SK-N-SH (cell line): ENCODE data around the gene CCDC60. TPM values are rescaled to one million over a fixed set of nuclear protein-coding genes. Genes with fewer than 3 reads are reported as not detected.

Experiments used
- CTCF ChIA-PET: fragments of 300-600, 350-600 bp; formaldehyde crosslinking; extraction: SDS; loops from one replicate; lab custom pipeline; 2021; lab: Yijun Ruan, JAX
- POLR2A ChIA-PET: fragments of 350-600 bp; sonication (Branson Sonifier 250); formaldehyde crosslinking; extraction: SDS; loops from one replicate; lab custom pipeline; 2020; ENCODE audit warnings: antibody characterized with exemption, inconsistent platforms; lab: Yijun Ruan, JAX
- DNase-seq: peaks from one replicate; pipeline ENCODE4 v3.0.0; 2012
- H2AFZ ChIP-seq: fragments of 200-600 bp; sonication (generic); 2 replicates; pipeline ENCODE4 v1.8.1; 2016; ENCODE audit warnings: antibody characterized with exemption, mild to moderate bottlenecking, low read depth
- H3F3A ChIP-seq: fragments of 200-600 bp; sonication (generic); replicated peaks from 2 replicates; pipeline ENCODE3; 2016; ENCODE audit warnings: antibody characterized with exemption, mild to moderate bottlenecking; ENCODE audit not compliant: insufficient read depth
- H3K27ac ChIP-seq, 2 experiments: fragments of 200-500 bp in 1 of 2; fragments of 200-600 bp in 1 of 2; sonication (Bioruptor generic) in 1 of 2; sonication (generic), shearing (Covaris generic) in 1 of 2; 2 replicates each; pipeline versions ENCODE4 v1.5.1 to v1.6.1; 2014 to 2016; ENCODE audit warnings: low read depth in 2 of 2, inconsistent platforms in 1 of 2, low read length in 1 of 2, mild to moderate bottlenecking in 1 of 2, mixed read lengths in 1 of 2
- H3K27me3 ChIP-seq: fragments of 200-600 bp; sonication (generic), shearing (Covaris generic); 2 replicates; pipeline ENCODE4 v1.6.1; 2016; ENCODE audit warnings: mixed run types; ENCODE audit not compliant: insufficient read depth
- H3K36me3 ChIP-seq, 2 experiments: fragments of 200-500 bp in 1 of 2; fragments of 200-600 bp in 1 of 2; sonication (Bioruptor generic) in 1 of 2; sonication (generic) in 1 of 2; replicated peaks in 1 of 2; 2 replicates each; pipeline versions ENCODE3 to v1.5.1; 2014 to 2016; ENCODE audit warnings: low read length in 1 of 2, mild to moderate bottlenecking in 1 of 2; ENCODE audit not compliant: insufficient read depth in 2 of 2, control insufficient read depth in 1 of 2
- H3K4me1 ChIP-seq, 2 experiments: fragments of 200-500 bp in 1 of 2; fragments of 200-600 bp in 1 of 2; sonication (Bioruptor generic) in 1 of 2; sonication (generic), shearing (Covaris generic) in 1 of 2; 2 replicates each; pipeline versions ENCODE4 v1.5.1 to v1.6.1; 2014 to 2016; ENCODE audit warnings: low read depth in 1 of 2, low read length in 1 of 2, mixed run types in 1 of 2; ENCODE audit not compliant: insufficient read depth in 2 of 2, control insufficient read depth in 1 of 2
- H3K4me2 ChIP-seq: fragments of 200-600 bp; sonication (generic), shearing (Covaris generic); 2 replicates; pipeline ENCODE4 v1.6.1; 2017; ENCODE audit warnings: mixed run types
- H3K4me3 ChIP-seq, 2 experiments: fragments of 200-500 bp in 1 of 2; fragments of 200-600 bp in 1 of 2; sonication (Bioruptor generic) in 1 of 2; sonication (generic), shearing (Covaris generic) in 1 of 2; 2 replicates each; pipeline versions ENCODE4 v1.5.1 to v1.8.1; 2014 to 2016; ENCODE audit warnings: low read depth in 2 of 2, inconsistent platforms in 1 of 2, low read length in 1 of 2, mild to moderate bottlenecking in 1 of 2, mixed read lengths in 1 of 2, moderate library complexity in 1 of 2
- H3K79me2 ChIP-seq: fragments of 200-600 bp; sonication (generic); 2 replicates; pipeline ENCODE4 v1.8.1; 2017; ENCODE audit warnings: mild to moderate bottlenecking; ENCODE audit not compliant: insufficient read depth
- H3K9ac ChIP-seq: fragments of 200-600 bp; sonication (generic); 2 replicates; pipeline ENCODE4 v1.6.1; 2017; ENCODE audit warnings: mixed run types
- H3K9me2 ChIP-seq: fragments of 200-600 bp; sonication (generic); 2 replicates; pipeline ENCODE4 v1.6.1; 2017; ENCODE audit warnings: mixed run types
- H3K9me3 ChIP-seq: fragments of 200-600 bp; sonication (generic); 2 replicates; pipeline ENCODE4 v1.6.1; 2017; ENCODE audit warnings: mixed run types, mild to moderate bottlenecking, moderate library complexity
- H4K20me1 ChIP-seq: fragments of 200-600 bp; sonication (generic); 2 replicates; pipeline ENCODE4 v1.6.1; 2017; ENCODE audit warnings: mild to moderate bottlenecking, mixed run types; ENCODE audit not compliant: insufficient read depth
- CTCF ChIP-seq: fragments of 200-600 bp; sonication (generic); IDR thresholded peaks from 2 replicates; pipeline ENCODE4 v1.6.1; 2017; ENCODE audit warnings: antibody characterized with exemption, mild to moderate bottlenecking, moderate library complexity
- ELF1 ChIP-seq: IDR thresholded peaks from 2 replicates; pipeline ENCODE4 v1.4.0; 2012
- EP300 ChIP-seq, 2 experiments: IDR thresholded peaks; 2 replicates each; pipeline versions ENCODE4 v1.4.0 to v1.6.1; 2012; ENCODE audit warnings: borderline replicate concordance in 1 of 2, low read depth in 1 of 2, low read length in 1 of 2
- EZH2phosphoT487 ChIP-seq: fragments of 200-600 bp; sonication (generic); IDR thresholded peaks from 2 replicates; pipeline ENCODE4 v1.6.1; 2017; ENCODE audit warnings: low read depth, mixed run types, mild to moderate bottlenecking, antibody characterized with exemption, moderate library complexity, borderline replicate concordance
- FOSL2 ChIP-seq: IDR thresholded peaks from 2 replicates; pipeline ENCODE4 v1.4.0; 2012; ENCODE audit warnings: low read depth, mild to moderate bottlenecking, moderate library complexity, borderline replicate concordance
- FOXM1 ChIP-seq: IDR thresholded peaks from 2 replicates; pipeline ENCODE4 v1.4.0; 2012; ENCODE audit warnings: low read depth, mild to moderate bottlenecking
- GATA2 ChIP-seq: sonication (generic); formaldehyde crosslinking; IDR thresholded peaks from 2 replicates; pipeline ENCODE4 v1.5.0; 2020; ENCODE audit warnings: mild to moderate bottlenecking, missing genetic modification reagents
- MAX ChIP-seq: IDR thresholded peaks from 2 replicates; pipeline ENCODE4 v1.4.0; 2012; ENCODE audit warnings: low read depth
- MEF2A ChIP-seq: IDR thresholded peaks from 2 replicates; pipeline ENCODE4 v1.4.0; 2012; ENCODE audit warnings: low read depth, borderline replicate concordance
- MXI1 ChIP-seq: IDR thresholded peaks from 2 replicates; pipeline ENCODE4 v1.6.1; 2012; ENCODE audit warnings: mild to moderate bottlenecking, low read depth, low read length, improper control_type of control experiment
- NFIC ChIP-seq: IDR thresholded peaks from 2 replicates; pipeline ENCODE4 v1.4.0; 2012; ENCODE audit warnings: borderline replicate concordance
- POLR2AphosphoS5 ChIP-seq: IDR thresholded peaks from 2 replicates; pipeline ENCODE4 v1.6.1; 2012; ENCODE audit warnings: low read depth, low read length
- RCOR1 ChIP-seq: fragments of 150-350 bp; IDR thresholded peaks from 2 replicates; pipeline ENCODE4 v1.6.1; 2017; ENCODE audit warnings: antibody characterized with exemption, low read length
- REST ChIP-seq: IDR thresholded peaks from 2 replicates; pipeline ENCODE4 v1.6.1; 2012; ENCODE audit warnings: mild to moderate bottlenecking, low read depth, low read length, moderate library complexity
- RFX5 ChIP-seq: IDR thresholded peaks from 2 replicates; pipeline ENCODE4 v1.6.1; 2012; ENCODE audit warnings: mild to moderate bottlenecking, improper control_type of control experiment, low read length
- SIN3A ChIP-seq: IDR thresholded peaks from 2 replicates; pipeline ENCODE4 v1.6.1; 2012; ENCODE audit warnings: low read depth, mild to moderate bottlenecking, low read length, moderate library complexity, borderline replicate concordance
- USF1 ChIP-seq: IDR thresholded peaks from 2 replicates; pipeline ENCODE4 v1.4.0; 2012; ENCODE audit warnings: low read depth, borderline replicate concordance
- WGBS: methylation state at CpG from one replicate; pipeline ENCODE4 v1.1.6; 2017; ENCODE audit warnings: low lambda C conversion rate; 5-methylcytosine and 5-hydroxymethylcytosine counted together
- polyA plus RNA-seq, 3 experiments: library from polyadenylated mRNA; depleted of rRNA; stranded (reverse); fragments of >200 nt; gene quantifications; 2 replicates each; pipeline ENCODE4 v1.2.3, GENCODE V29; 2012

CCDC60 gene
- polyA plus RNA-seq, 1 of the 3 experiments (the other 2 are of a cell fraction): not detected

GRCh38 chr12:119319638-119320037 lies 14.9 kb upstream of the CCDC60 start:
- WGBS: 47% methylated on average over 2 of the region's 2 CpGs
- no peak overlapping the region for H3K9ac ChIP-seq
- H3K4me1 ChIP-seq: no peaks in the 10 kb centered on the region; a peak in 1 of 4 replicates
- no peak overlapping the region for H2AFZ ChIP-seq
- H3K36me3 ChIP-seq: no peaks in the 10 kb centered on the region
- H3K27me3 ChIP-seq: no peaks in the 10 kb centered on the region
- no peaks in the 10 kb centered on the region for H4K20me1 ChIP-seq
- no peaks in the 10 kb centered on the region for H3K79me2 ChIP-seq
- no peaks in the 10 kb centered on the region for H3F3A ChIP-seq
- no peak for TF ChIP-seq ELF1
- no peak for TF ChIP-seq CTCF
- TF ChIP-seq FOXM1: no peak
- no peak for TF ChIP-seq NFIC
- no peak for TF ChIP-seq RCOR1
- TF ChIP-seq RFX5: no peak
- TF ChIP-seq, all 33 proteins: peak for 0
- no peak overlapping the region for H3K4me3 ChIP-seq
- ChIA-PET POLR2A (no interaction called here), CTCF (interaction anchor here (1.5 kb wide), 1 partner anchor 10 kb away, joined by 3 read pairs; no protein-coding TSS in a partner anchor)
- H3K27ac ChIP-seq: no peak overlapping the region
- H3K9me2 ChIP-seq: no peaks in the 10 kb centered on the region
- no peaks in the 10 kb centered on the region for H3K9me3 ChIP-seq
- H3K4me2 ChIP-seq: no peak overlapping the region
- no peak for DNase-seq

- Histone ChIP-seq H3K36me3 (no peaks in the 10 kb centered on the region), H3K4me1 (no peaks in the 10 kb centered on the region; a peak in 1 of 4 replicates), H3K79me2 (no peaks in the 10 kb centered on the region), H2AFZ (no peak overlapping the region), H4K20me1 (no peaks in the 10 kb centered on the region), H3F3A (no peaks in the 10 kb centered on the region), H3K27ac (no peak overlapping the region), H3K9me2 (no peaks in the 10 kb centered on the region), H3K27me3 (no peaks in the 10 kb centered on the region), H3K4me3 (no peak overlapping the region), H3K9me3 (no peaks in the 10 kb centered on the region), H3K9ac (no peak overlapping the region), H3K4me2 (no peak overlapping the region)
- 49% methylated on average over 2 of the region's 2 CpGs for WGBS
- CTCF ChIA-PET: no interaction called here
- DNase-seq: no peak
- POLR2A ChIA-PET: no interaction called here
- TF ChIP-seq SIN3A (no peak), MEF2A (no peak), EZH2phosphoT487 (no peak), USF1 (no peak), EP300 (IDR thresholded peaks at IDR 0.05; ENCODE audit: borderline replicate concordance in 1 of 2, low read depth in 1 of 2, low read length in 1 of 2) (no peak), REST (no peak), FOSL2 (no peak), CTCF (no peak), GATA2 (CRISPR knock-in tag) (no peak), NFIC (no peak), POLR2AphosphoS5 (no peak), FOXM1 (no peak), MAX (no peak), MXI1 (no peak), RCOR1 (no peak)
Measured at GRCh38 chr12:119320678-119321077, 13.9 kb upstream of the CCDC60 start.
